Measurements from ENCODE around the gene NECTIN1.

NECTIN1 gene

GRCh38 chr11:119637481-119637880, 91.5 kb downstream of the NECTIN1 start:
- no peak for DNase-seq

- DNase-seq = no peak
Measured at GRCh38 chr11:119635776-119636175, 93.2 kb downstream of the NECTIN1 start.

GRCh38 chr11:119635041-119635740, 93.8 kb downstream of the NECTIN1 start:
- no peak for DNase-seq

- DNase-seq = no peak
Measured at GRCh38 chr11:119634301-119634700, 94.7 kb downstream of the NECTIN1 start.

GRCh38 chr11:119629834-119630624, 99.0 kb downstream of the NECTIN1 start:
- DNase-seq = no peak

- no peak for DNase-seq
Measured at GRCh38 chr11:119629085-119629484, 99.9 kb downstream of the NECTIN1 start.

GRCh38 chr11:119627286-119627685, 101.7 kb downstream of the NECTIN1 start:
- DNase-seq = no peak

- no peak for DNase-seq
Measured at GRCh38 chr11:119626871-119627270, 102.1 kb downstream of the NECTIN1 start.

- no peak for DNase-seq
Measured at GRCh38 chr11:119626197-119626841, 102.7 kb downstream of the NECTIN1 start.

- no peak for DNase-seq
Measured at GRCh38 chr11:119625206-119625978, 103.6 kb downstream of the NECTIN1 start.

GRCh38 chr11:119624629-119625028, 104.4 kb downstream of the NECTIN1 start:
- no peak for DNase-seq

GRCh38 chr11:119624102-119624615, 104.8 kb downstream of the NECTIN1 start:
- DNase-seq = no peak

- no peak for DNase-seq
Measured at GRCh38 chr11:119623682-119624081, 105.3 kb downstream of the NECTIN1 start.

GRCh38 chr11:119622454-119623143, 106.4 kb downstream of the NECTIN1 start:
- DNase-seq = no peak

GRCh38 chr11:119619665-119620064, 109.3 kb downstream of the NECTIN1 start:
- DNase-seq = no peak

GRCh38 chr11:119618208-119618909, 110.6 kb downstream of the NECTIN1 start:
- no peak for DNase-seq

GRCh38 chr11:119617340-119617713, 111.7 kb downstream of the NECTIN1 start:
- no peak for DNase-seq

GRCh38 chr11:119616586-119617339, 112.2 kb downstream of the NECTIN1 start:
- no peak for DNase-seq

- no peak for DNase-seq
Measured at GRCh38 chr11:119615882-119616196, 113.2 kb downstream of the NECTIN1 start.

- DNase-seq = no peak
Measured at GRCh38 chr11:119615003-119615881, 113.8 kb downstream of the NECTIN1 start.

Measured in SHP77 treated with DMSO at 0.1 percent for 48 hours (cell line).